HPDE6-E6E7 (cell line): ENCODE results near the gene MAGEB4.

Experiments
- DNase-seq: peaks from one replicate; pipeline ENCODE4 v3.0.0; 2011; ENCODE audit warnings: missing footprints; ENCODE audit errors: extremely low spot score

MAGEB4 gene

DNA sequence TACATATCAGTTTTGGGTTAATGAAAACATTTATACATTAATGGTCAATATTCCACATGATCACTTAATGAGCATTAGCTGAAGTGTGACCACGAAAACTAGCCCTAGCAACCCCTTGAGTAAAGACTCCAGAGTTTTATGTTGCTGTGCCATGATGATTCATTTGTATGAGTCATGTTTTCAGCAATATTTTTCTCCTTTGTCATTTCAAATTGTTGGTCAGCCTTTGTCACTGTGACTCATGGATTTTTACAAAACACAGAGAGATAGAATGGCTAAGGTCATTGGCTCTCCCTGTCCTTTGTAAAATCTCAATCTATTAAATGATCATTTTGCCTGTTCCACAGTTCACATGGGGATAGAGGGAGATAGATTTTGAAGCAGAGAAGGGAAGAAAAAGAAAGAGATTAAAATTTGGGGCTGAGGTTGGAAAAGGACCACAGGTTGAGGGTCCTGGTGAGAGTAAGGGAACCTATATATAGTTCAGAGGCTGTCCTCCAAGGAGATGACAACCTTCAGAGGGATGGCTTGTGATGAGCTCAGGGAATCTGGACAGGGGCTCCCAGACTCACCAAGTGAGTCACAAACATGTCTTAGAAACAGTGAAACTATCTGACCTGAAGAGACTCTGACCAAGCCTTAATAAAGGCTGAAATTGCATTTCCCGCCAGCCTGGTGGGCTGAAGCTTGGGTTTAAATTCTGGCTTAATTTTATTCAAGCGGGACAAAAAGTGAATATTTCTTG is 41.8 kb downstream of the MAGEB4 start:
- DNase-seq: peak; percentile 74
